NCI-H2171 (cell line): ENCODE results near the gene TSPAN15.
A peak's percentile ranks its signal among the peaks of the same experiment; 100 is the strongest.
"Not testable (repeated sequence)": the region's sequence is repeated elsewhere in the genome, so short reads cannot be mapped to it uniquely, and the experiment has no call there.

Experiments
- DNase-seq: peaks from one replicate; lab custom pipeline; 2025; lab: John Stamatoyannopoulos, UW

The TSPAN15 gene

GRCh38 chr10:69488149-69488844 is 37.0 kb downstream of the TSPAN15 start:
- DNase-seq, result not testable (repeated sequence)

DNA sequence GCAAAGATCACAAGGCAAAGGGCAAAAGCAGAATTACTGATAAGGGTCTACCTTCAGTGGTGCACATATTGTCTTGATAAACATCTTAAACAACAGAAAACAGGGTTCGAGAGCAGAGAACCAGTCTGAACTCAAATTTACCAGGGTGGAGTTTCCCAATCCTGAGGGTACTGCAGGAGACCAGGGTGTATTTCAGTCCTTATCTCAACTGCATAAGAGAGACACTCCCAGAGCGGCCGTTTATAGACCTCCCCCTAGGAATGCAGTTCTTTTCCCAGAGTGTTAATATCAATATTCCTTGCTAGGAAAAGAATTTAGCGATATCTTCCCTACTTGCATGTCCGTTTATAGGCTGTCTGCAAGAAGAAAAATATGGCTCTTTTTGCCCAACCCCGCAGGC is 37.6 kb downstream of the TSPAN15 start:
- not testable (repeated sequence) for DNase-seq

- no peak for DNase-seq
Measured at GRCh38 chr10:69489506-69490090, 38.3 kb downstream of the TSPAN15 start.

GRCh38 chr10:69490876-69491275 is 39.6 kb downstream of the TSPAN15 start:
- DNase-seq, result no peak

DNA sequence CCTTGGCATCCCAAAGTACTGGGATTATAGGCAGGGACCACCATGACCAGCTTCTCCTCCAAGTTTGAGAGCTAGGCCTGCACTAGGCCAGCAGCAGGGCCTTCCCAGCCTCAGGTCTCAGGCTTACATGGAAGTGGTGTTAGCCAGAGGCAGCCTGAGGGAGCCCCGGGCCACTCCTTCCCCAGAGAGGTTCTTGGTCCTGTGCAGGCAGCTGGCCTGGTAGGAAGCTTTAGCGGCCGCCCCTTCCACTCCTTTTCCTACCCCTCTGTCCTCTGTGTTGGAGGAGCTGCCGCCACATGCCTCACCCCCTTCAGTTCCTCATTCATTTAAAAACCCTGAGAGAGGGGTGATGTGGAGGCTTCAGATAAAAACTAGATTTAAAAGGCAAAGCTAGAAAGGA is 40.3 kb downstream of the TSPAN15 start:
- no peak for DNase-seq

GRCh38 chr10:69492091-69492745 is 41.0 kb downstream of the TSPAN15 start:
- peak; percentile 18 for DNase-seq

DNA sequence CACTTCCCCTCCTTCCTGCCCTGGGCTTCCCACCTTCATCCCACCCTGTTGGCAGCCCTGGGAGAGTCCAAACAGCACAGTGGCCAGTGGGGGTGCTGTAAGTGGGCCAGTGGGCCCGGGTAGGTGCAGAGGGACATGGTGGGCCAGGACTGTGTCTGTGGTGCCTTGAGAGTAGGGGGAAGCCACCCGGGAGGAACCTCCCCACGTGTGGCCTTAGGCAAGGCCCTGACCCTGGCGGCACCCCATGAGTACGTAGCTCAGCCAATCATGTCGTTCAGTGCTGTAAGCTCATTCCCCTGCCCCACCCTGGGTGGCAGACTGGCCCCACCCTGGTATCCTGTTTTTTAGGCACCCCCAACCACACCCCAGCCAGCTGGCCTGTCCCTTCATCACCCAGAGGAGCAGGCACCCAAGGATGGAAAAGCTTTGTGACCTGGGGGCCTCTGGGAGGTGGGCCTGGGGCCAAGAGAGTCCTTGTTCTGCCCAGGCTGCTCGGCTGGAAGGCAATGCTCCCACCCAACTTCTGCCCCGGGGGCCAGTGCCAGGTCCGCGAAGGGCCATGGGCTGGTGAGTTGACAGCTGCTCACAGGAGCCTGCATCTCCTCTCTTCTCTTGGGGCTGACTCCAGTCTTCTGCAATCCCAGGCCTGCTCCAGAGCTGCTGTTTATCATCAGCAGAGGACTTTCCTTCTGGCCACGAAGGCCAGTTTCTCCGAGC is 41.6 kb downstream of the TSPAN15 start:
- no peak for DNase-seq

DNA sequence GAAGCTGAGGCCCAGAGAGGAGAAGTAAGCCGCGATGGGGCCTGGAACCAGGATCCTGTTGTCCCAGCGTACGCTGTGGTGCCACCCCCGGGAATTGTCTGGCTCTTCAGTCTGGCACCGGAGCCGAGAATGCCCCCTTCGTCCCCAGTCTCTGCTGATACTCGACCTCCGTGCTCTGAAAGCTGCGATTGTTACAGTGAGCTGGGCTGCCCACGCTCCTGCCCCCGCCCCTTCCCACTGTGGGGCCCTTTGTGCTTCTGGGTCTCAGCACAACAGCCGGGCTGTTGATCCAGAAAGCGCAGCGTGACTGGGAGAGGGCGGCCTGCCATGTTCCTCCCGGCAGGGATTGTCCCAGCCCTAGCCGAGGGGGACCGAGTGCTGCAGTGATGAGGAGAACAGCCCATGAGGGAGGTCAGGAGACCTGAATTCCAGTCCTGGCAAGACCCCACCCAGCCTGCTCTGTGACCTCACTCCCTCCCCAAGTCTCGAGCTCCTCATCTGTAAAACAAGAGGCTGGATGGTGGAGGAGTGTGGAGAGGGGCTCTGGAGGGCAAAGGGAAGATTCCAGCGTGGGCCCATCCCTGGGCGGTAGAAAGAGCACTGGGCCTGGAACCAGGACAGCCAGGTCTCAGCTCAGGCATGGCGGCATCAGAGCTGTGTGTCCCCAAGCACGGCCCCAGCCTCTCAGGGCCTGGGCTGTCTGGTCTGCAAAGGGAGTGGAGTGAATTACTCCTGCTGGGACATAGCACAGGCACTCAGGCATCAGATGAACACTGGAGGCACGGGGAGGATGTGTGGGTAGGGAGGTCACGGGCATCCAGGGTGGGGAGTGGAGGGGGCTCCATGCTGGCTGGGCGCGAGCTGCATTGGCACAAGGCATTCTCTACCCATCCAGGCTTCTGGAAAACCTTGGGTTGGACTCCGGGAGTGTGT is 43.6 kb downstream of the TSPAN15 start:
- DNase-seq, result no peak

GRCh38 chr10:69495666-69496065 is 44.4 kb downstream of the TSPAN15 start:
- DNase-seq, result no peak

GRCh38 chr10:69496352-69497230 is 45.3 kb downstream of the TSPAN15 start:
- no peak for DNase-seq

DNA sequence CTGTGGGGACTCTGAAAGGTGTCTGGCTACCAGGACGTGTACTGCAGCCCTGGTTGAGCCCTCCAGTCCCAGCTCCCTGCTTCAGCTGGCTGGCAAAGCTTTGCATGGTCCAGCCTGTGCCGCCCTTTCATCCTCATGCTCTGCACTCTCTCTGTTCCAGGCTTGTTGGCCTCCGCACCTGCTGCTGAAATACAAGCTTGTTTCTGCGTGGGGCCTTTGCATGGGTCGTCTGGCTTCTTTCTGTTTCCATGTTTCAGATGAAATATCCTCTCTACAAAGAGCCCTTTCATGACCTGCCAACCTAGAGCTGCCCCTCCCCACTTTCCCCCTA is 45.9 kb downstream of the TSPAN15 start:
- no peak for DNase-seq

- DNase-seq, result no peak
Measured at GRCh38 chr10:69497611-69498390, 46.5 kb downstream of the TSPAN15 start.

DNA sequence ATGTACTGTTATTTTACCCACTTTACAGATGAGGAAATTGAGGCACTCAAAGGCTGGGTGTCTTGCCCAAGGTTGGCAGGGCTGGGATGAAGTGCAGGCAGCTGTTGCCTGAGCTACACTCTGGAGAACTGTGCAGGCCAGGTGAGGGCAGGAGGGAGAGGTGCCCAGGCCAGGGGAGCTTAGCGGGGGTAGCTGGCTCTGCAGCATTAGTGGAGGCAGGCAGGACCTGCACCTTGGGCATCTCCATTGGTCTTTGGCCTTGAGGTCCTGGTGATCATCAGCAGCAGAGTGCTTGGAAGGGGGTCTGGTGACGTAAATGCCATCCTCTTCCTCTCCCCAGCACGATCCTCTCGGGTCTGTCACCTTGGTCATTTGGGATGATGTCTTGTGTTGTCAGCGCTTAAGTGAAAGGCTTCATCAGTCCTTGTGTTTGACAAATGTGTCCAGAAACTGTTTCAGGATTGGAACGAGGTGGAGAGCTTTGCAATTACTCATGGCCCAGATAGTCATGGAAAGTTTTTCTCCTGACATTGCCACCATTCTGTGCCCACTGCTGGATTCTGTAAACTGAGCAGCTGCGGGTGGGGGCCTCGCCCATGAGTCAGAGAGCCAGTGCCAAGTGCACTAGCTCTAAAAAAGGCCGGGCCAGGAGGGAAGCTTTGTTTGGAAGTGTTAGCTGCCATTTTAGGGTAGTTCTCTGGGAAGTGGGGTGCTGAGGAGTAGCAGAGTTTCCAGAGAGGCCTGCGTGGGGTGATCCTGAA is 47.6 kb downstream of the TSPAN15 start:
- DNase-seq, result no peak

- no peak for DNase-seq
Measured at GRCh38 chr10:69499726-69500689, 48.7 kb downstream of the TSPAN15 start.

- DNase-seq, result no peak
Measured at GRCh38 chr10:69500864-69501468, 49.7 kb downstream of the TSPAN15 start.

- no peak for DNase-seq
Measured at GRCh38 chr10:69501657-69502056, 50.4 kb downstream of the TSPAN15 start.

DNA sequence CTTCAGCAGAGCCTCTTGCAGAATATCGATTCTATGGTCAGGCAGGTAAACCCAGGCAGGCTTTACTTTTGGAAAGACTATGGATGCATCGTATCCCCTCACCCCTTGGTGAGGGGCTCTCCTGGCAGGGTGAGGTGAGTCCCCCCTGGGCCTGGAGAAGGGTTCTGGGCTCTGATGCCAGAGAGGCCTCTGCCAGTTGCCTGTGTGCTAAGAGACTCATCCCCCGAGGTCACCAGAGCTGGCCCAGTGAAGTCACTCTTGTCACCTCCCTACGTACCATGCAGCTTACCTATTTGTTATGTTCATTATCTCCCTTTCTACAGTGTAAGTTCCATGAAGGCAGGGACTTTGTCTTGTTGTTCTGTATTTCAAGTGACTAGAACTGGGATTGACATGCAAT is 51.3 kb downstream of the TSPAN15 start:
- no peak for DNase-seq
